B cell (primary cell): Measurements from ENCODE around the gene TADA2A. TPM values are rescaled to one million over a fixed set of nuclear protein-coding genes. Genes with fewer than 3 reads are reported as not detected.

Source experiments
- ATAC-seq: fragments of 200-7000 bp; cut with Tn5 transposase; one replicate; pipeline ENCODE4 v1.10.0; 2021; ENCODE audit warnings: low read depth, mild to moderate bottlenecking, moderate number of reproducible peaks, moderate library complexity
- CTCF ChIA-PET: fragments of 350-600 bp; sonication (Branson Sonifier 250); formaldehyde crosslinking; loops from one replicate; lab custom pipeline; 2021; ENCODE audit warnings: antibody characterized with exemption, inconsistent platforms; lab: Charles Lee
- POLR2A ChIA-PET: fragments of 350-600 bp; sonication (Branson Sonifier 250); formaldehyde crosslinking; loops from one replicate; lab custom pipeline; 2021; ENCODE audit warnings: antibody characterized with exemption; lab: Charles Lee
- DNase-seq: peaks from one replicate; pipeline ENCODE4 v3.0.0; 2013
- H2AFZ ChIP-seq: 2 replicates; pipeline ENCODE4 v1.6.1; 2012; ENCODE audit warnings: mild to moderate bottlenecking, low read depth, low read length; ENCODE audit not compliant: insufficient read depth, poor library complexity, severe bottlenecking
- H3K27ac ChIP-seq, 2 donors: 1 replicate in 1 of 2; 2 replicates in 1 of 2; pipeline ENCODE4 v1.5.1; 2012 to 2013; ENCODE audit warnings: low read length in 2 of 2, mild to moderate bottlenecking in 2 of 2, moderate library complexity in 1 of 2
- H3K27me3 ChIP-seq, 4 experiments: fragments of 200-600 bp in 1 of 4; sonication (generic) in 1 of 4; replicated peaks in 1 of 4; 1 replicate in 2 of 4; 2 replicates in 2 of 4; pipeline versions ENCODE4 v1.6.1 to v1.7.0; 2013 to 2016; ENCODE audit warnings: low read length in 3 of 4, mild to moderate bottlenecking in 2 of 4, mixed read lengths in 1 of 4, moderate library complexity in 1 of 4; ENCODE audit not compliant: insufficient read depth in 4 of 4, control insufficient read depth in 3 of 4; ENCODE audit errors: control extremely low read depth in 1 of 4
- H3K36me3 ChIP-seq, 2 experiments: replicated peaks in 1 of 2; 1 replicate in 1 of 2; 2 replicates in 1 of 2; pipeline versions ENCODE4 v1.6.1 to v1.7.1; 2013; ENCODE audit warnings: low read length in 1 of 2; ENCODE audit not compliant: insufficient read depth in 2 of 2, control insufficient read depth in 1 of 2; ENCODE audit errors: control extremely low read depth in 1 of 2, extremely low read depth in 1 of 2
- H3K4me1 ChIP-seq, 2 donors: fragments of 200-600 bp in 1 of 2; sonication (generic) in 1 of 2; 1 replicate in 1 of 2; 2 replicates in 1 of 2; pipeline versions ENCODE4 v1.5.1 to v1.6.1; 2013 to 2017; ENCODE audit warnings: low read length in 2 of 2; ENCODE audit not compliant: control insufficient read depth in 2 of 2, insufficient read depth in 2 of 2
- H3K4me2 ChIP-seq: replicated peaks from 2 replicates; pipeline ENCODE3; 2012; ENCODE audit warnings: mild to moderate bottlenecking, low read depth, low read length; ENCODE audit not compliant: poor library complexity, severe bottlenecking
- H3K4me3 ChIP-seq, 5 experiments: fragments of 200-600 bp in 1 of 5; sonication (generic) in 1 of 5; 1 replicate in 3 of 5; 2 replicates in 2 of 5; pipeline versions ENCODE4 v1.5.1 to v1.7.0; 2011 to 2016; ENCODE audit warnings: low read length in 4 of 5, mild to moderate bottlenecking in 4 of 5, low read depth in 2 of 5, control low read depth in 1 of 5, moderate library complexity in 1 of 5; ENCODE audit not compliant: insufficient read depth in 1 of 5; ENCODE audit errors: control extremely low read depth in 1 of 5, extremely low read depth in 1 of 5
- H3K79me2 ChIP-seq: fragments of 200-600 bp; sonication (generic); one replicate; pipeline ENCODE4 v1.6.0; 2016; ENCODE audit warnings: low read length; ENCODE audit not compliant: control insufficient read depth, insufficient read depth
- H3K9ac ChIP-seq: fragments of 200-600 bp; sonication (generic); 2 replicates; pipeline ENCODE4 v1.6.1; 2017; ENCODE audit warnings: mild to moderate bottlenecking, low read length, moderate library complexity
- H3K9me3 ChIP-seq, 3 donors: one replicate each; pipeline versions ENCODE4 v1.6.1 to v1.7.1; 2013; ENCODE audit warnings: low read length in 2 of 3; ENCODE audit not compliant: control insufficient read depth in 2 of 3, insufficient read depth in 1 of 3; ENCODE audit errors: control extremely low read depth in 1 of 3
- H4K20me1 ChIP-seq: 2 replicates; pipeline ENCODE4 v1.6.0; 2012; ENCODE audit warnings: mild to moderate bottlenecking, low read length; ENCODE audit not compliant: insufficient read depth, control insufficient read depth, poor library complexity, severe bottlenecking
- H3K27ac Mint-ChIP-seq: one replicate; pipeline ENCODE4 v1.8.0; 2021; ENCODE audit warnings: mixed read lengths
- H3K27me3 Mint-ChIP-seq: one replicate; pipeline ENCODE4 v1.8.0; 2021; ENCODE audit warnings: mixed read lengths
- H3K4me1 Mint-ChIP-seq: one replicate; pipeline ENCODE4 v1.8.0; 2021; ENCODE audit warnings: mixed read lengths
- H3K4me3 Mint-ChIP-seq: one replicate; pipeline ENCODE4 v1.8.0; 2021; ENCODE audit warnings: mixed read lengths
- H3K9me3 Mint-ChIP-seq: one replicate; pipeline ENCODE4 v1.8.0; 2022; ENCODE audit warnings: mixed read lengths; ENCODE audit not compliant: insufficient read depth
- CTCF ChIP-seq: fragments of 200-600 bp; IDR thresholded peaks from one replicate; pipeline ENCODE4 v1.8.0; 2022; ENCODE audit warnings: antibody characterized with exemption, mild to moderate bottlenecking
- EZH2 ChIP-seq: IDR thresholded peaks from 2 replicates; pipeline ENCODE4 v1.6.1; 2012; ENCODE audit warnings: borderline replicate concordance, low read depth, mild to moderate bottlenecking, moderate library complexity, low read length; ENCODE audit not compliant: insufficient read depth, poor library complexity, severe bottlenecking
- WGBS: methylation state at CpG from one replicate; pipeline ENCODE4 v1.1.5; 2013; ENCODE audit warnings: missing lambda C conversion rate; ENCODE audit not compliant: insufficient coverage; 5-methylcytosine and 5-hydroxymethylcytosine counted together
- intact Hi-C: fragments of 100-400 bp; cut with micrococcal nuclease; formaldehyde crosslinking; loops from one replicate; pipeline ENCODE4 v1.10.0; 2022
- polyA plus RNA-seq: library from polyadenylated mRNA; depleted of rRNA; stranded (reverse); fragments of >200 nt; gene quantifications from 2 replicates; pipeline ENCODE4 v1.2.3, GENCODE V29; 2012
- total RNA-seq, 2 donors: library from RNA; stranded (reverse); fragments of 120-200 nt in 1 of 2; gene quantifications; 1 replicate in 1 of 2; 2 replicates in 1 of 2; pipeline versions ENCODE4 v1.2.3 to v1.2.4, GENCODE V29; 2013 to 2022

The TADA2A gene
- total and polyA plus RNA-seq, 2 donors (not counting 1 experiment from before 2014, with no cell fraction given) = 10.9 to 43.3 TPM

GRCh38 chr17:37494971-37495370 is 88.3 kb downstream of the TADA2A start:
- POLR2A ChIA-PET = no interaction called here
- H3K9me3 ChIP-seq = no peaks in the 10 kb centered on the region
- 93% methylated on average over 7 of the region's 8 CpGs for WGBS
- no peaks in the 10 kb centered on the region for H3K79me2 ChIP-seq
- Mint-ChIP-seq H3K9me3 (no peaks in the 10 kb centered on the region), H3K4me1 (peaks cover 17% of the 10 kb centered on the region), H3K4me3 (no peak overlapping the region), H3K27ac (no peak overlapping the region), H3K27me3 (no peaks in the 10 kb centered on the region)
- no peaks in the 10 kb centered on the region for H3K36me3 ChIP-seq
- CTCF ChIA-PET = no interaction called here
- ATAC-seq (no peak), DNase-seq (no peak)
- H3K9ac ChIP-seq = no peak overlapping the region
- intact Hi-C loops = no loop called here
- no peak overlapping the region for H2AFZ ChIP-seq
- H4K20me1 ChIP-seq = no peaks in the 10 kb centered on the region
- no peak for TF ChIP-seq EZH2
- TF ChIP-seq CTCF = no peak
- H3K27ac ChIP-seq = no peak overlapping the region
- no peak overlapping the region for H3K4me2 ChIP-seq
- no peak overlapping the region for H3K4me3 ChIP-seq
- H3K27me3 ChIP-seq = no peaks in the 10 kb centered on the region
- H3K4me1 ChIP-seq = peaks cover 7 to 11% of the 10 kb centered on the region in 2 donors

GRCh38 chr17:37500378-37500777 is 93.7 kb downstream of the TADA2A start:
- no peaks in the 10 kb centered on the region for H3K4me1 Mint-ChIP-seq
- Histone ChIP-seq H3K27ac (no peak overlapping the region), H3K4me3 (no peak overlapping the region), H3K9me3 (no peaks in the 10 kb centered on the region), H3K36me3 (no peaks in the 10 kb centered on the region), H3K9ac (no peak overlapping the region), H2AFZ (no peak overlapping the region), H4K20me1 (no peaks in the 10 kb centered on the region), H3K4me1 (no peaks in the 10 kb centered on the region), H3K79me2 (no peaks in the 10 kb centered on the region), H3K27me3 (no peaks in the 10 kb centered on the region), H3K4me2 (no peak overlapping the region)
- intact Hi-C loops = no loop called here
- POLR2A ChIA-PET = no interaction called here
- no peak overlapping the region for H3K4me3 Mint-ChIP-seq
- H3K27me3 Mint-ChIP-seq = no peaks in the 10 kb centered on the region
- no peaks in the 10 kb centered on the region for H3K9me3 Mint-ChIP-seq
- ATAC-seq = no peak
- CTCF ChIA-PET = no interaction called here
- DNase-seq = no peak
- TF ChIP-seq EZH2 (no peak), CTCF (no peak)
- H3K27ac Mint-ChIP-seq = no peak overlapping the region
